HG03342 (cell line): Measurements from ENCODE around the gene PLPP4.
A peak's percentile ranks its signal among the peaks of the same experiment; 100 is the strongest.

ENCODE experiments used
- ATAC-seq: cut with Tn5 transposase; IDR thresholded peaks from one replicate; pipeline ENCODE4 v1.9.1; 2021; ENCODE audit warnings: mild to moderate bottlenecking, moderate library complexity; ENCODE audit not compliant: unreplicated experiment

Gene PLPP4

DNA sequence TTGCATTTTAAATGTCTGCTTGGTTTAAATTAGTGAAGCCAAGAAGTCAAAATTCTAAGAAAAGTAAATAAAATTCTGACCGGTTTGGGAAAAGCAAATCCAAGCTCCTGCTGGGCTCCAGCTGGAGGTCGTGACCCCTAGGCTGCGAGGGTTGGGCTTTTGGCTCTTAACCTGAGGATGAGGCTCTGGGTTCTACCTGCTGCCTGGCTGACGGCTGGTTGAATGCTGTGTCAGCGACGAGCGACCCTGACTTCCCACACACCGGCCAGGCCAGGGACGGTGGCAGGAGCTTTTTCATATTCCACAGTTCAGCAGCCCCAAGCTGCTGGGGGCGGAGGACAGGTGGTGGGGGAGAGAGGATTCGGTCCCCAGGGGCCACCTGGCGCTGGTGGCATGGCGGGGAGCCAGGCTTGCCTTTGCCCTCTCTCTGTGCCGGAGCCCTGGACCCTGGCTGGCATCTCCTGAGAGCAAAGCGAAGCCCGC lies 843 bp upstream of the PLPP4 start:
- no peak for ATAC-seq

DNA sequence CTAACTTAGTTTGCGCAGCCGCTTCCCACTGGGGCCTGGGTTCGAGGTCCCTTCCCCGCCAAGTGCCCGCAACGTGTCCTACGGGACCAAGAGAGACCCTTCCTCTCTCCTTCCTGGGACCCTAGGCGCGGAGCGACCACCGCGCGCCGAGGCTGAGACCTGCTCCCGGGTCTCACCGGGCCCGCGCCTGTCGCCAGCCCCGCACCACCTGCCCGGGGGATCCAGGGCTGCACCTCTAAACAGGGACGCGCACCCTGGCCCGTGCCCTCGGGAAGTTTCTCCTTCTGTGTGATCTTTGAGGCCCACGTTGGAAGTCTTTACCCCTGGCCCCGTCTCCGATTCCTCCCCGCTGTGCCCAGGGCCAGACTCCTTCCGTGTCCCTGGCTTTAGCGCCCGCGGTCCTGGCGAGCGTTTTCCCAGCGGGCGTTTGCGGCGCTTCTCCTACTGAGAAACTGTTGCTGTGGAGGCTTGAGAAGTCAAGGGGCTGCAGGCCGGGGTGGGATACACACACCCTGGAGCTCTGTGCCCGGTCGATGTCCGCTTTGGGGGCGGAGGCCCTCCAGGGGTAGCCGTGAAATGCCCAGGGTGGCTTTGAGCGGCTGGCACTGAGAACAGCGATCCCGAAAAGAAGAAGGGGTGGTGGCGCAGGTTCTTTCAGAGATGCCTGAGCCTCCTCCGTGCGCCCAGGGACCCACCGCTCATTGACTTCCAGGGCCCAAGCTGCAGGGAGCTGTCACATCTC lies 575 bp downstream of the PLPP4 start:
- no peak for ATAC-seq

DNA sequence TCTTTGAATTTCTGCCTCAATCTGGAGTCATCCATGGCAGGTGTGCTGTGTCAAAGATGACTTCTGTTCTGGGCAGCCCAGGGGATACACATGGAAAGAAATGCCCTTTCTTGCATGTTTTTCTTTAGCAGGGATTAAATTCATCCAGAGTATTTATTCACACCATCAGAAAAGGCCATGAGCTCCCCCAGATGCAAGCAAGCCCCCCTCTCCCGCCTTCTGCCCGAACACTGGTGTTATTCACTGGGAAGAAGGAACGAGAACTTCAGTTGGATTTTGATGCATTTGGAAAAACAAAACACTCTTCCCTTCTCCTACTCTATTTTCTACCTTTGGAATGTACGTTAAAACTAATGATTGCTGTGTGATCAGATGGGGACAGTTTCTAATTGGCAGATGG lies 1.4 kb downstream of the PLPP4 start:
- no peak for ATAC-seq

DNA sequence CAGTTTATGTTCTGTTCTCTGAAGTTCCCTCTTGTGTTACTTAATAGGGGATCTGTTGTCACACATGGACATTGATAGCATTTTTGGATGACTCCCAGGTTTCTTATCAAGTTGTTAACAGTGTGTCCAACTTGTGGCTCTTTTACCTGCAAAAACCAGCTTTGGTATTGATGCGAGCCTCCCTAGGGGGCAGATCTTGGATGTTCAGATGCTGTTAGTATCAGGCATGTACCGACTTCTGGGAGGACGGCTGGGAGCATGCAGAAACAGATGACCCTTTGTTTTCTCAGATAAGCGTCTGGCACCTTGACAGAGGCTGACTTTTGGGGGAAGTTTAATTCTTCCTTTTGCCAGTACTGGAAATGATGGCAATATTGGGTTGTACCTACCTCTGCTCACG lies 2.2 kb downstream of the PLPP4 start:
- no peak for ATAC-seq

DNA sequence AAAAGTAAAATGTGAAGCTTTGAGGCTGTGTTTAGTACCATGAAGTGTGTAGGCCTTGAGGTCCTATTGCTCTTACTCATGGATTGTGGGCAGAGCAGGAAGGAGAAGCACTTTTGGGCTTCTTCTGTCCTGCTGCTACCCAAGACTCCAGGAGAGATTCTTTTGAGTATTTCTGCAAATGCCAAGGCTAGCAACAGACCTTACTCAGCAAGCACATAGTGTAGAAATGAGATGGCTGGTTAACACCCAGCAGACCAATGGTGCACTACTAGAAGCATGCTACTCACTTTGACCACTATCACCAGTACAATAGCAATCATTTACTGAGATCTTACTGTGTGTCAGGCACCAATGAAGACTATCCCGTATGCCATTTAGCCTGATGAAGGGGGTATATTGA lies 3.2 kb downstream of the PLPP4 start:
- ATAC-seq, result no peak

- no peak for ATAC-seq
Measured at GRCh38 chr10:120460776-120461175, 3.7 kb downstream of the PLPP4 start.

DNA sequence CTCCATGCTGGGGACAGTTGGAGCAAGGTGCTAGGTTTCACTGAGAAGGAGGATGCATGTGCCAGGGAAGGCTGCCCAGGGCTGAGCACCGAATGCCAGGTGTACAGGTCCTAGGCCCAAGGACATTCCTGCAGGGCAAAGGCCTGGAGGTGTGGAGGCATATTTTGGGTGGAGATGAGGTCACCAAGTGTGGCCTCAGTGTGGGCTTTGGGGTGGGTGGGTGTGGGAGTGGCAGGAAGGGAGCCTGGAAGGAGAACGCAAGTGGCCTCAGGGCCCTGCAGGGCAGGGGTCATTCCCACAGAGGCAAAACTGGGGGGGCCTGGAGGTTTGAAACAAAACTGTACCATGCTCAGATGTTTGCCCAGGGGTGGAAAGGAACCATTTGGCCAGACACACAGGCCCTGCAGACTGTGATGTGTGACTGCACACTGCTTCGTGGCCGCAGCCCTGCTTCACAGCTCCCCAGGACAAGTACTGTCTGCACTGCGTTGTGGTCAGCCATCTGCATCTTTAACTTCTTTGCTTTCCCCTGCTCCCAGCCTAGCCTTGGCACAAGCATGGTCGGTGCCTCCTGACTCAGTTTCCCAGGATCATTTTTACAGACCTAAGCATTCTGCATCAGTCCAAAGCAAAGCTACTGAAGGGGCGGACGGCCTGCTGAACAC lies 5.1 kb downstream of the PLPP4 start:
- ATAC-seq, result no peak

- no peak for ATAC-seq
Measured at GRCh38 chr10:120465138-120465537, 8.1 kb downstream of the PLPP4 start.

DNA sequence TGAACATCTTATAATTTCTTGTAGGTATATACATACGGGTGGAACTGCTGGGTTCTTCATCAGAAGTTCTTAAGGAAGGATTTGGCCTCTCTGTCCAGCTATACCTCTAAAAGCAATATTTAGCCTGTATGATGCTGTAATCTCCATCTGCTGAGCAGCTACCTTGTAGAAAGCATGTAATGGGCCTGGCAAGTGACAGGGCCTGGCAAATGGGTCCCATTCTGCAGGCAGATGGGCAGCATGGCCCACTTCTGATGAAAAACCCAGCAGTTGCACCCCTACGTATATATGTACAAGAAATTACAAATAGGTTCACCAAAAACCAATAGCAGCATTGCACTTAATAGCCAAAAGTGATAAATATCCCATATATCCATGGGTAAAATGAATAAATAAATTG lies 9.0 kb downstream of the PLPP4 start:
- no peak for ATAC-seq

DNA sequence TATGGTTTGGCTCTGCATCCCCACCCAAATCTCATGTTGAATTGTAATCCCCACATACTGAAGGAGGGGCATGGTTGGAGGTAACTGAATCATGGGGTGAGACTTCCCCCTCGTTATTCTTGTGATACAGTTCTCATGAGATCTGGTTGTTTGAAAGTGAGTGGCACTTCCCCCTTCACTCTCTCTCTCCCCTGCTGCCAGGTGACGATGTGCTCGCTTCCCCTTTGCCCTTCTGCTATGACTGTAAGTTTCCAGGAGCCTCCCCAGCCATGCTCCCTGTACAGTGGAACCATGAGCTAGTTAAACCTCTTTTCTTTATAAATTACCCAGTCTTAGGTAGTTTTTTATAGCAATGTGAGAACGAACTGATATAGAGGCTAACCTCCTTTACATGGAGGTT lies 16.6 kb downstream of the PLPP4 start:
- ATAC-seq, result peak; percentile 90

DNA sequence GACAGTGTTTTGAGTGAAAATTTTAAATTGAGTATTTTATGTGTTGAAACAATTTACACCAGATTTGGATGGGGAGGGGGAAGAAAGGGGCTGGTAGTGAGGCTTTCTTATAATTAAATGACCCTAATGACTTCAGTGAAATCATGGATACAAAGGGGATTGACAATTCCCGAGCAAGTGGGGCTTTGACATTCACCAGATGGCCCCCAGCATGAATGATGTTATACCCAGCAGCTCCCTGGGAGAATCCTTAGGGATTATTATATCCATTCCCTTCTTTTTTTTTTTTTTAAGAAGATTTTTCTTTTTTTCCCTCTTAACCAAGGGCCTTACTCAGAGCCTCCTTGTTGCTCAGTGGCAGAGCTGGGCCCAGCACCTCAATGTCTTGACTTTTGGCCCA lies 17.9 kb downstream of the PLPP4 start:
- ATAC-seq, result no peak

DNA sequence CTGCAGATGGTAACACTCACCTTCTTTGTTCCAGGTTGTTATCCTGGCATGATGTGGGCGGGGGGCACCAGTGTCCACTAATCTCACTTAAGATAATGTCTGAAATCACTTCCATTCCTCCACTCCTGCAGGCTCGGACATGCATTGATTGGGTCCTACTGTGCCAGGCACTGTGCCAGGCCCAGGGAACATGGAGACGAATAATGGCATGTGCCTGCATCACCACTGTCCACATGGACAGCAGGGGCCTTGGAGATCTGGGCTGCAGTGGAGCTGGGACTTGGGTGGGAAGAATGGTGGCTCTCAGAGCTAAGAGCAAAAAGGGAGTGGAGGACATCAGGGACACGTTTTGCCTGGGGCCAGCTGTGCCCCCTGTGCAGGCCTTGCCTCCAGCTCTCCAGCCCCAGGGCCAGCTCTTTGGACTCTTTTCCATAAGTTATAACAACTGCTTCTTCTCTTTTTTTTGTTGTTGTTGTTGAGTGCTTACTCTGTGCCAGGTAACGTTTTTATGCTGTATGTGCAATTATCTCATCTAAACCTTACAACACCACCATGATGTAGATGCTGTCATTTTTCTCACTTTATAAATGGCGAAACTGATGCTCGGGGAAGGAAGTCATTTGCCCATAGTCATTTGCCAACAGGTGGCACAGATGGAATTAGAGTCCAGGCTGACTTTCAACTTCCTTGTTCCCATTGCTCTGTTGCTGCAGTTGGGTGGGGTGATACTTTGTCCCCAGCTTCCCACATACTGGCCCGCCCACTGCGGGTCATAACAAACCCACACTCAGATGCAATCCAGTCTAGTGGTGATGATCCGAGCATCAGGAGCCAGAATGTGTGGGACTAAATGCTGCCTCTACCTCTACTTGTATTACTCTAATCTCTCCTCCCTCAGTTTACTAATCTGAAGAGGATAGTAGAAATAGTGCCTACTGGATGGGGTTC lies 19.1 kb downstream of the PLPP4 start:
- ATAC-seq, result no peak

DNA sequence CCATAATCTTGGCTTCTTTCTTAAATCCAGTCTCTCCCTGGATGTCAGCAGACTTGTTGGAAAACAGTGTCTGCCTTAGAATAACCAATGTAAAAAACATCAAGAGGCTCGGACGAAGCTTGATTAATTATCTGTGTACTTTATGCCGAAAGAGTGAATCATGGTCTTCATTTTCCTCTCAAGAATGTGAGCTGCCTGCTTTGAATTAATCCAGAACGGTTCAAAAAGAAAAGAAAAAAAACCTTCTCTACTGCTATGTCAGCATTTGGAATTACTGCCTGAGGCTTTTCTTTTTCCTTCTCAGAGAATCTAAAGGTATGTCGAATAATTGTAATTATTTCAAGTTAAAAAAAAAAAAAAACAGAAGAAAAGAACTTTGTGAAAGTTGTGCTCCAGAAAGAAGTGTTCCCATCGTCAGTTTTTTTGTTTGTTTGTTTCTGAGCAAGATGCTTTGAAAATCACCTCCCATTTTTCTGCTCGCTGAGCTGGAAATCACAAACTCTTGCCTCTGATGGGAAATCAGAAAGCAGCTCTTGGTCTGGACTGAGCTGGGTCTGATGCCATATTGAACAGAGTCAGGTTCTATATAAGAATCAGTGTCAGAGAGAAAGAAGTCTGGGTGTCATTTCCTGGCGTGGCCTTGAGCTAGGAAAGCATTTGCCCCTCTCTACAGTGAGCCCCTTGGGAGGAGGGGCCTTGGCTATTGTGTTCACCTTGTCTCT lies 20.2 kb downstream of the PLPP4 start:
- no peak for ATAC-seq

DNA sequence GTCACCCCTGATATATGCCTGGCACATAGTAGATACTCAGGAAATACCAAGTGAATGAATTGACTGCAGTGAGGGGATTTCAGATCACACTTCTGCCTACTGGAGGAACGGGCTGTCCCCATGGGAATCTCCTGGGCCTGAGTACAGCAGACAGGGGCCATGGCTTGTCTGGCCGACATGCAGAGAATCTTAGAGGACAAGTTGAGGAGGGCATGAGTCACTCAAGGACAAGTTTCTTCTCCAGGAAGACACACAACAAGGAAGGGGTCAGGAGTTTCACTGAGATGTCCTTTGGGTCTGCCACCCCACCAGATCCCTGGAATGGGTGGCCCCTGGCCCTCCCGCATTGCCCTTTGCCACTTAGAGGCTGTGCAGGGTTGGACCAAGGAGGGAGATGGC lies 20.7 kb downstream of the PLPP4 start:
- ATAC-seq, result no peak

DNA sequence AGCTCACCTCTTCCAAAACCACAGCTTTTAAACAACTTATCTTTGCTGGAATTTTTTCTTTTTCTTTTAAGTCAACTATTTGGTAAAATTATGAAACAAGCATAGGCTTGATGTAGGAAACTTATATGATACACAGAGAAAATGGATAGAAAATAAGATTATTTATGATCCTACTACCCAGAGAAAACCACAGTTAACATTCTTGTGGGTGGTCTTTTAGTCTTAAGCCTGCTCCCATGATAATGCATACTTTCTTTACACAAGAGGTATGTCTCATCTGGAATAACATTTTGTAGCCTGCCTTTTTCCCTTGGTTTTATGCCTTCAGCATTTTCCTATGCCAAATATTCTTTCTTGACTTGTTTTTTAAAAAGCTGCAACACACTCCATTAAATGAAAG lies 21.4 kb downstream of the PLPP4 start:
- ATAC-seq, result no peak

- ATAC-seq, result no peak
Measured at GRCh38 chr10:120479506-120479905, 22.5 kb downstream of the PLPP4 start.

DNA sequence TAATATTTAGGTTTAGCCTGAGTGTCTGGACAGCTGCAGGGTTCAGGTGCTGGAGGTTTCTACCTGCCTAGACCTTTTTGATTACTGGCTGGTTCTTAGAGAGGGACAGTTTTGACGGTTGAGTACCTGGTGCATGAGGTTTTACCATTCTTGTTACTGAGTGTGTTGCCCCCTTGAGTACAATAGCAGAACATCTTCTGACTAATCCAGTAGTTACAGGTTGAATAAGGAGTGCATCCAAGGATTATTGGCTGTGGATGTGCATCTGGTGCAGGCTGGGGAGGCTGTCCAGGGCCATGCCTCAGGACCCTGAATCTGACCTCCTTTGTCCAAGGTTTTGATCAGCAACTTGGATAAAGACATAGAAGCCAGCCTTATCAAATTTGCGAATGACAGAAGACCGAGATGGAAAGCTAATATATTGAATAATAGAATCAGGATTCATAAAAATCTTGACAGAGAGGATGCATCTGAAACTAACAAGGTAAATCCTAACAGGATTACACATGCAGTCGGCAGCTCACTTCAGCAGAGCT lies 23.1 kb downstream of the PLPP4 start:
- ATAC-seq, result no peak

DNA sequence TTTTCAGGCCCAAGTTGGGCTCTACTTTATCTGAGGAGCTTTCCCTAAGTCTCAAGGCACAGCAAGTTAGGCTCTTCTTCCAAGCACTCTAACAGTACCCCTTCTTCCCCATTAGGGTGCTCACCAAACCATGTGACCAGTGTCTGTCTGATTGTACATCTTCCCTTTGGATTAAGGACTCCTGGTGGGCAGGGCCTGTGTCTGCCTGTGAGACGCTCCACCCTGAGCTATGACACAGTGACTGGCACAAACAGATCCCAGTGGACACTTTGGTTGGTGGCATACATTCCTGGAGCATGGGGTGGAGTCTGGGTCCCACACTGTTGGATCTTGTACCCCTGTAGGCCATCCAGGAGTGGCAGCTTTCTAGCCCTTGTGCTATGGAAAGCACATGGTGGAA lies 23.8 kb downstream of the PLPP4 start:
- no peak for ATAC-seq

DNA sequence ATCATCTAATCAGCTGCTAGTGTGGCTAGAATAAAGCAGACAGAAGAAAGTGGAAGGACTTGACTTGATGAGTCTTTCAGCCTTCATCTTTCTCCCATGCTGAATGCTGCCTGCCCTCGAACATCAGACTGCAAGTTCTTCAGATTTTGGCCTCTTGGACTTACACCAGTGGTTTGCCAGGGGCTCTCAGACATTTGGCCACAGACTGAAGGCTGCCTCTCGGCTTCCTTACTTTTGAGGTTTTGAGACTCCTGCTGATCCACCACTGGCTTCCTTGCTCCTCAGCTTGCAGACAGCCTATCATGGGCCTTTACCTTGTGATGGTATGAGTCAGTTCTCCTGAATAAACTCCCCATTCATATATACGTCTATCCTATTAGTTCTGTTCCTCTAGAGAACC lies 26.0 kb downstream of the PLPP4 start:
- no peak for ATAC-seq

DNA sequence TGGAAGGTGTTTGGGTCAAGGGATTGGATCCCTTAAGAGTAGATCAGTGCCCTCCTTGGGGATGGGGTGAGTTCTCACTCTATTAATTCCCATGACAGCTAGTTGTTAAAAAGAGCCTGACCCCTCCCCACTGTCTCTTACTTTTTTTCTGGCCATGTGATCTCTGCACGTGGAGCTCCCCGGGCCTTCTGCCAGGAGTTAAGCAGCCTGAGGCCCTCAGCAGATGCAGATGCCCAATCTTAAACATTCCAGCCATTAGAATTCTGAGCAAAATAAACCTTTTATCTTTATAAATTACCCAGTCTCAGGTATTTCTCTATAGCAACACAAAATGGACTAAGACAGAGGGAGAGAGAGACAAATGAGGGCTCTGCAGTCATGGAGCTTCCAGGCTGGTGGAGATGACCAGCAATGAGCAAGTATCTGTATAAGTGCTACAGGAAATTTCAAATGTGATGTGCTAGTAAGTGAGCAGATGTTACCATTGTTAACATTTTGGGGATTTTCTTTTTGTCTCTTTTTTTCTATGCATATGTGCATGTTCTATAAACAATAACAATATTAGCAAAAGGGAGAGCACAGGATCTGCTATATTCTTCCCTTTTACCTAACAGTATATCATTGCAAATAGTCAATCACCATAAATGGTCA lies 26.7 kb downstream of the PLPP4 start:
- ATAC-seq, result no peak
